Transverse colon (tissue), 4 donors: ENCODE data around the gene DMD. TPM values are rescaled to one million over a fixed set of nuclear protein-coding genes. Genes with fewer than 3 reads are reported as not detected.
"Not testable (repeated sequence)": the region's sequence is repeated elsewhere in the genome, so short reads cannot be mapped to it uniquely, and the experiment has no call there.

Experiments used
- DNase-seq: peaks from one replicate; pipeline ENCODE4 v3.0.0-alpha.2; 2019
- H3K27ac ChIP-seq, 4 donors: fragments of 200-600 bp; sonication (generic); 2 replicates each; pipeline ENCODE4 v1.5.1; 2016 to 2018; ENCODE audit warnings: inconsistent platforms in 4 of 4
- H3K27me3 ChIP-seq: fragments of 200-600 bp; sonication (generic); 2 replicates; pipeline ENCODE4 v1.5.1; 2017; ENCODE audit warnings: inconsistent platforms
- H3K36me3 ChIP-seq, 4 donors: fragments of 200-600 bp; sonication (generic); 2 replicates each; pipeline ENCODE4 v1.5.1; 2017 to 2019; ENCODE audit warnings: inconsistent platforms in 4 of 4
- H3K4me1 ChIP-seq, 4 donors: fragments of 200-600 bp; sonication (generic); 2 replicates each; pipeline ENCODE4 v1.5.1; 2017 to 2020; ENCODE audit warnings: inconsistent platforms in 4 of 4
- H3K4me3 ChIP-seq, 4 donors: fragments of 200-600 bp; sonication (generic); 1 replicate in 1 of 4; 2 replicates in 3 of 4; pipeline versions ENCODE4 v1.5.1 to v1.6.1; 2017 to 2019; ENCODE audit warnings: inconsistent platforms in 4 of 4
- H3K9me3 ChIP-seq, 2 donors: fragments of 200-600 bp; sonication (generic); 2 replicates each; pipeline ENCODE4 v1.5.1; 2017 to 2019; ENCODE audit warnings: inconsistent platforms in 2 of 2
- CTCF ChIP-seq, 5 experiments: fragments of 200-600 bp in 3 of 5; fragments of 450-650 bp in 2 of 5; sonication (generic) in 3 of 5; IDR thresholded peaks; 1 replicate in 2 of 5; 2 replicates in 3 of 5; pipeline ENCODE4 v1.5.1; 2016 to 2017; ENCODE audit warnings: antibody characterized with exemption in 5 of 5, inconsistent platforms in 3 of 5, mild to moderate bottlenecking in 2 of 5, moderate library complexity in 1 of 5
- EP300 ChIP-seq: sonication (generic); formaldehyde crosslinking; IDR thresholded peaks from one replicate; pipeline ENCODE4 v1.6.1; 2017; ENCODE audit warnings: antibody characterized with exemption, low read depth
- POLR2A ChIP-seq: fragments of 450-650 bp; IDR thresholded peaks from one replicate; pipeline ENCODE4 v1.6.1; 2016; ENCODE audit warnings: antibody characterized with exemption, mild to moderate bottlenecking, moderate library complexity
- POLR2AphosphoS5 ChIP-seq, 3 donors: sonication (generic); formaldehyde crosslinking; IDR thresholded peaks; one replicate each; pipeline ENCODE4 v1.6.1; 2016; ENCODE audit warnings: antibody characterized with exemption in 3 of 3
- WGBS, 2 donors: methylation state at CpG; one replicate each; pipeline ENCODE4 v1.1.5; 2018; ENCODE audit warnings: low coverage in 1 of 2; 5-methylcytosine and 5-hydroxymethylcytosine counted together
- in situ Hi-C, 4 donors: fragments of 200-750 bp; cut with MboI; loops; one replicate each; pipeline versions ENCODE4 v1.15.0 to v1.15.1; 2017; ENCODE audit warnings: low sequenced_read_pairs in 3 of 4, low pct_ligation_motif_present in 1 of 4, low pct_unique_long_range_greater_than_20kb in 1 of 4
- intact Hi-C: fragments of 100-400 bp; cut with DNase I; formaldehyde crosslinking; loops from one replicate; pipeline ENCODE4 v1.15.1; 2023; ENCODE audit warnings: low total_unique reads
- total RNA-seq, 4 donors: library from RNA; depleted of rRNA; stranded (reverse); fragments of >200 nt; gene quantifications; one replicate each; pipeline ENCODE4 v1.1.0, GENCODE V29; 2016

Gene DMD
- total RNA-seq, 4 donors from 2014 or later = 20.9 to 44.6 (median 32.5) TPM

- H3K36me3 ChIP-seq = no peaks in the 10 kb centered on the region
- DNase-seq = no peak
- no peak overlapping the region for H3K27ac ChIP-seq
- in situ Hi-C loops (no loop called here), intact Hi-C loops (no loop called here)
- no peaks in the 10 kb centered on the region for H3K27me3 ChIP-seq
- no peaks in the 10 kb centered on the region for H3K9me3 ChIP-seq
- WGBS, 2 donors = 40 to 51% methylated on average over 3 of the region's 3 CpGs
- no peak overlapping the region for H3K4me3 ChIP-seq
- TF ChIP-seq CTCF (IDR thresholded peaks at IDR 0.05) (no peak), POLR2AphosphoS5 (IDR thresholded peaks at IDR 0.05) (no peak), EP300 (no peak), POLR2A (no peak)
- H3K4me1 ChIP-seq = no peaks in the 10 kb centered on the region
These were observed 1621.8 kb downstream of the DMD start for GRCh38 chrX:31589503-31589902.

GRCh38 chrX:31588355-31588754 is 1623.0 kb downstream of the DMD start:
- Histone ChIP-seq H3K9me3 (no peaks in the 10 kb centered on the region), H3K4me1 (no peaks in the 10 kb centered on the region), H3K27me3 (no peaks in the 10 kb centered on the region), H3K27ac (no peak overlapping the region), H3K36me3 (no peaks in the 10 kb centered on the region), H3K4me3 (no peak overlapping the region)
- TF ChIP-seq POLR2A (no peak), CTCF (IDR thresholded peaks at IDR 0.05) (no peak), EP300 (no peak), POLR2AphosphoS5 (IDR thresholded peaks at IDR 0.05) (no peak)
- 74 to 76% methylated on average over 2 of the region's 2 CpGs for WGBS, 2 donors
- intact Hi-C loops = no loop called here
- in situ Hi-C loops = no loop called here
- no peak for DNase-seq

GRCh38 chrX:31583892-31584291 is 1627.5 kb downstream of the DMD start:
- H3K27me3 ChIP-seq, H3K27ac ChIP-seq, H3K9me3 ChIP-seq, H3K4me3 ChIP-seq, DNase-seq, intact Hi-C loops, H3K36me3 ChIP-seq, in situ Hi-C loops, H3K4me1 ChIP-seq: not testable (repeated sequence)
- WGBS, 2 donors = 79% methylated on average over 3 of the region's 3 CpGs; no CpG with 5 or more reads in 1 of the 2 donors

- DNase-seq = no peak
- WGBS, 2 donors = 19 to 40% methylated on average over 2 of the region's 2 CpGs
- Histone ChIP-seq H3K9me3 (no peaks in the 10 kb centered on the region), H3K4me3 (no peak overlapping the region), H3K4me1 (no peaks in the 10 kb centered on the region), H3K27ac (no peak overlapping the region), H3K36me3 (no peaks in the 10 kb centered on the region), H3K27me3 (no peaks in the 10 kb centered on the region)
- TF ChIP-seq POLR2A (no peak), EP300 (no peak), CTCF (IDR thresholded peaks at IDR 0.05) (no peak), POLR2AphosphoS5 (IDR thresholded peaks at IDR 0.05) (no peak)
- in situ Hi-C loops = no loop called here
- intact Hi-C loops = no loop called here
These were observed 1630.6 kb downstream of the DMD start for GRCh38 chrX:31580726-31581125.

GRCh38 chrX:31580227-31580626 is 1631.1 kb downstream of the DMD start:
- intact Hi-C loops = no loop called here
- Histone ChIP-seq H3K27me3 (no peaks in the 10 kb centered on the region), H3K4me3 (no peak overlapping the region), H3K9me3 (no peaks in the 10 kb centered on the region), H3K4me1 (no peaks in the 10 kb centered on the region), H3K27ac (no peak overlapping the region), H3K36me3 (no peaks in the 10 kb centered on the region)
- no peak for DNase-seq
- TF ChIP-seq POLR2A (no peak), POLR2AphosphoS5 (IDR thresholded peaks at IDR 0.05) (no peak), CTCF (IDR thresholded peaks at IDR 0.05) (no peak), EP300 (no peak)
- 67% methylated on average over 4 of the region's 4 CpGs; no CpG with 5 or more reads in 1 of the 2 donors for WGBS, 2 donors
- in situ Hi-C loops = no loop called here
